Nephron progenitor cell (in vitro differentiated cells): Measurements from ENCODE around the gene PRRX2.

ENCODE experiments used
- DNase-seq: peaks from one replicate; pipeline ENCODE4 v3.0.0; 2021
- H3K27ac Mint-ChIP-seq: 2 replicates; pipeline ENCODE4 v1.8.0; 2021; ENCODE audit warnings: mild to moderate bottlenecking, moderate library complexity, mixed read lengths
- H3K27me3 Mint-ChIP-seq: 2 replicates; pipeline ENCODE4 v1.8.0; 2021; ENCODE audit warnings: mild to moderate bottlenecking, low read depth, mixed read lengths; ENCODE audit not compliant: poor library complexity
- H3K36me3 Mint-ChIP-seq: 2 replicates; pipeline ENCODE4 v1.8.0; 2021; ENCODE audit warnings: low read depth, mixed read lengths
- H3K4me1 Mint-ChIP-seq: 2 replicates; pipeline ENCODE4 v1.8.0; 2021; ENCODE audit warnings: mixed read lengths
- H3K4me3 Mint-ChIP-seq: 2 replicates; pipeline ENCODE4 v1.8.0; 2021; ENCODE audit warnings: mild to moderate bottlenecking, moderate library complexity, mixed read lengths
- H3K9me3 Mint-ChIP-seq: 2 replicates; pipeline ENCODE4 v1.8.0; 2021; ENCODE audit warnings: mild to moderate bottlenecking, moderate library complexity, mixed read lengths
- TF ChIP-seq, protein P1 (sequence below): fragments of 200-600 bp; sonication (generic); IDR thresholded peaks from 2 replicates; pipeline ENCODE4 v1.5.0; 2021; ENCODE audit warnings: antibody characterized with exemption

PRRX2 gene

GRCh38 chr9:129704807-129705206 is 39.4 kb downstream of the PRRX2 start:
- Mint-ChIP-seq H3K36me3 (peaks cover 14% of the 10 kb centered on the region), H3K4me3 (no peak overlapping the region), H3K27me3 (peaks cover 8% of the 10 kb centered on the region), H3K27ac (no peak overlapping the region), H3K9me3 (no peaks in the 10 kb centered on the region), H3K4me1 (peaks cover 48% of the 10 kb centered on the region)
- no peak for DNase-seq
- TF ChIP-seq, protein P1, sequence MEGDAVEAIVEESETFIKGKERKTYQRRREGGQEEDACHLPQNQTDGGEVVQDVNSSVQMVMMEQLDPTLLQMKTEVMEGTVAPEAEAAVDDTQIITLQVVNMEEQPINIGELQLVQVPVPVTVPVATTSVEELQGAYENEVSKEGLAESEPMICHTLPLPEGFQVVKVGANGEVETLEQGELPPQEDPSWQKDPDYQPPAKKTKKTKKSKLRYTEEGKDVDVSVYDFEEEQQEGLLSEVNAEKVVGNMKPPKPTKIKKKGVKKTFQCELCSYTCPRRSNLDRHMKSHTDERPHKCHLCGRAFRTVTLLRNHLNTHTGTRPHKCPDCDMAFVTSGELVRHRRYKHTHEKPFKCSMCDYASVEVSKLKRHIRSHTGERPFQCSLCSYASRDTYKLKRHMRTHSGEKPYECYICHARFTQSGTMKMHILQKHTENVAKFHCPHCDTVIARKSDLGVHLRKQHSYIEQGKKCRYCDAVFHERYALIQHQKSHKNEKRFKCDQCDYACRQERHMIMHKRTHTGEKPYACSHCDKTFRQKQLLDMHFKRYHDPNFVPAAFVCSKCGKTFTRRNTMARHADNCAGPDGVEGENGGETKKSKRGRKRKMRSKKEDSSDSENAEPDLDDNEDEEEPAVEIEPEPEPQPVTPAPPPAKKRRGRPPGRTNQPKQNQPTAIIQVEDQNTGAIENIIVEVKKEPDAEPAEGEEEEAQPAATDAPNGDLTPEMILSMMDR: no peak

DNA sequence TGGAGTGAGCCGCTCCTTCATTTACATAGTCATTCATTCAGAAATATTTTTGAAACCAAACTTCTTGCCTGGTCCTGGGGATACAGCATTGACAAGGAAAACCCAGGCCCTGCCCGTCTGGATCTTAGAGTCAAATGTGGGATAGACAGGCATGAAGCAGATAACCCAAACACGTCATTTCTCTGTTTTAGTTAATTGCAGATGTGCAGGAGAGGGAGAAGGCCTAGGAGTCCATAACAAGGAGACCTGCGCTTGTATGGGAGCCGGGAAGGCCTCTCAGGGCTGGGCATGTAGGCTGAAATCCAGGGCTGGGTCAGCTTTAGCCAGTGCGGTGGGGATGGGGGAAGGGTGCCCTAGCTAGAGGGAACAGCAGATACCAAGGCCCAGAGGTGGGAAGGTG is 43.3 kb downstream of the PRRX2 start:
- peaks cover 9% of the 10 kb centered on the region for H3K36me3 Mint-ChIP-seq
- peak overlapping the region; percentile 9 for H3K4me3 Mint-ChIP-seq
- peak overlapping the region; percentile 66 for H3K27ac Mint-ChIP-seq
- no peak for DNase-seq
- H3K9me3 Mint-ChIP-seq: no peaks in the 10 kb centered on the region
- TF ChIP-seq, protein P1: no peak
- no peaks in the 10 kb centered on the region for H3K27me3 Mint-ChIP-seq
- peaks cover 59% of the 10 kb centered on the region for H3K4me1 Mint-ChIP-seq

DNA sequence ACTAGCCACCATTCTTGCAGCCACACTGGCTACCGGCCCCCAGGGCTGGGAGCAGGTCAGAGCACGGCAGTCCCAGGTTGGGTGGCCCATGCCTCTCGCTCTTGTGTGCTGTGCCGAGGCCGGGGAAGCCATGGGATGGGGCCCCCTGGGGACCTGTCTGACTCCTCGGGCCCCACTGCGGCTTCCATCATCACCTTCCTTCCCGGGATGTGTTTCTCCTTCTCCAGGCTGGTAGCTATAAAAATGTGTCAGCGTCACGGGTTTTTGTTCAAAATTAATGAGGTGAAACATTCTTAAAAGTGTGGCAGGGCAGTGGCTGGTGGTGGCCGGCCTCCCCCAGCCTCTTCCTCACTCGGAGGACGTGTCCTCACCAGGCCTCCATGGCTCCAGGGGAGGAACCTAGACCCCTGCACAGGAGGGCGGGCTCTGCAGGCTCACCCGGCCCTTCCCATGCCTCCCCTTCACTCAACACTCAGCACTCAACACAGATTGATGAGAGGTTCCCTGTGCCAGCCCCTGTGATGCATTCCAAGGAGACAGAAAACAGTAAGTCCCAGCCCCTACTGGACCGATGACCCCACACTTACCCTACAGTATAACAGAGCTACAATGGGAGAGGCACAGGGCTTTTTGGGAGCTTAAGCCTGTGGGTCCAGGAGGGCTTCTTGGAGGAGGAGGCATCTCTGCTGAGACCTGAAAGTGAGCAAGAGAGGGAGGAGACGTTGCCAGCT is 44.2 kb downstream of the PRRX2 start:
- Mint-ChIP-seq H3K27ac (peak overlapping the region; percentile 98), H3K27me3 (no peaks in the 10 kb centered on the region), H3K4me3 (peak overlapping the region; percentile 57), H3K4me1 (peaks cover 57% of the 10 kb centered on the region), H3K9me3 (no peaks in the 10 kb centered on the region), H3K36me3 (peaks cover 9% of the 10 kb centered on the region)
- TF ChIP-seq, protein P1: no peak
- DNase-seq: peak; percentile 45

- Mint-ChIP-seq H3K4me3 (peak overlapping the region; percentile 57), H3K9me3 (no peaks in the 10 kb centered on the region), H3K27ac (peak overlapping the region; percentile 98), H3K27me3 (no peaks in the 10 kb centered on the region), H3K36me3 (peaks cover 9% of the 10 kb centered on the region), H3K4me1 (peaks cover 62% of the 10 kb centered on the region)
- no peak for DNase-seq
- TF ChIP-seq, protein P1: no peak
Measured at GRCh38 chr9:129710169-129710453, 44.7 kb downstream of the PRRX2 start.

GRCh38 chr9:129712634-129713401 is 47.4 kb downstream of the PRRX2 start:
- TF ChIP-seq, protein P1: no peak
- peak overlapping the region; percentile 34 for H3K4me3 Mint-ChIP-seq
- H3K27ac Mint-ChIP-seq: peak overlapping the region; percentile 98
- no peak for DNase-seq
- peaks cover 70% of the 10 kb centered on the region for H3K4me1 Mint-ChIP-seq
- no peaks in the 10 kb centered on the region for H3K9me3 Mint-ChIP-seq
- peaks cover 5% of the 10 kb centered on the region for H3K36me3 Mint-ChIP-seq
- H3K27me3 Mint-ChIP-seq: no peaks in the 10 kb centered on the region

- Mint-ChIP-seq H3K4me1 (peaks cover 65% of the 10 kb centered on the region), H3K4me3 (no peak overlapping the region), H3K9me3 (no peaks in the 10 kb centered on the region), H3K27ac (peak overlapping the region; percentile 98), H3K36me3 (peaks cover 1% of the 10 kb centered on the region), H3K27me3 (peaks cover under 1% of the 10 kb centered on the region)
- TF ChIP-seq, protein P1: no peak
- DNase-seq: no peak
Measured at GRCh38 chr9:129713402-129713679, 47.9 kb downstream of the PRRX2 start.
